22Rv1 (cell line): Measurements from ENCODE around the gene SLC1A1.

Source experiments
- ZFX ChIP-seq: fragments of 450-650 bp; IDR thresholded peaks from 2 replicates; pipeline ENCODE4 v1.6.1; 2017; ENCODE audit warnings: antibody characterized with exemption, borderline replicate concordance
- TF ChIP-seq, protein P1 (sequence below): fragments of 450-650 bp; IDR thresholded peaks from 2 replicates; pipeline ENCODE4 v1.5.1; 2017; ENCODE audit warnings: mild to moderate bottlenecking

DNA sequence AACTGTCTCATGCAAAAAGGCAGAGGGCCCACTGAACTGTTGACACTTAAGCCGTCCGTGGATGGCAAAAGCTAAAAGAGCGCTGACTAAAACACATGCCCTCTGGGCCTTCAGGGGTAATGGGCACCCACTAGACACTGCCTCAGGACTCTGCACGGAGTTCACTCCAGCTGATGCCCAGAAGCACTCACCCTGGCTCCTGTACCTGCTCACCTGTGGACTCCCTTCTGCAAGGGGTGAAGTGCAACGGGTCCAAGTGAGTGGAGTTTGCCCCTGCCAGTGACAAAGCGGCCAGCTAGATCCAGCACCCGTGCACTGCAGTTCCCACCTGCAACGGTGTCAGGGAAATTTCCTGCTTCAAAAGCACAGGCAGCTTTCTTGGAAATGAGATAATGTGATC, 50.2 kb downstream of the SLC1A1 start:
- TF ChIP-seq, protein P1, sequence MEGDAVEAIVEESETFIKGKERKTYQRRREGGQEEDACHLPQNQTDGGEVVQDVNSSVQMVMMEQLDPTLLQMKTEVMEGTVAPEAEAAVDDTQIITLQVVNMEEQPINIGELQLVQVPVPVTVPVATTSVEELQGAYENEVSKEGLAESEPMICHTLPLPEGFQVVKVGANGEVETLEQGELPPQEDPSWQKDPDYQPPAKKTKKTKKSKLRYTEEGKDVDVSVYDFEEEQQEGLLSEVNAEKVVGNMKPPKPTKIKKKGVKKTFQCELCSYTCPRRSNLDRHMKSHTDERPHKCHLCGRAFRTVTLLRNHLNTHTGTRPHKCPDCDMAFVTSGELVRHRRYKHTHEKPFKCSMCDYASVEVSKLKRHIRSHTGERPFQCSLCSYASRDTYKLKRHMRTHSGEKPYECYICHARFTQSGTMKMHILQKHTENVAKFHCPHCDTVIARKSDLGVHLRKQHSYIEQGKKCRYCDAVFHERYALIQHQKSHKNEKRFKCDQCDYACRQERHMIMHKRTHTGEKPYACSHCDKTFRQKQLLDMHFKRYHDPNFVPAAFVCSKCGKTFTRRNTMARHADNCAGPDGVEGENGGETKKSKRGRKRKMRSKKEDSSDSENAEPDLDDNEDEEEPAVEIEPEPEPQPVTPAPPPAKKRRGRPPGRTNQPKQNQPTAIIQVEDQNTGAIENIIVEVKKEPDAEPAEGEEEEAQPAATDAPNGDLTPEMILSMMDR = no peak
- no peak for TF ChIP-seq ZFX
